ENCODE results near the gene ADAMTS13. TPM values are rescaled to one million over a fixed set of nuclear protein-coding genes. Genes with fewer than 3 reads are reported as not detected.

Gene ADAMTS13
- polyA plus RNA-seq, 1 donor from 2014 or later = 13.5 TPM

DNA sequence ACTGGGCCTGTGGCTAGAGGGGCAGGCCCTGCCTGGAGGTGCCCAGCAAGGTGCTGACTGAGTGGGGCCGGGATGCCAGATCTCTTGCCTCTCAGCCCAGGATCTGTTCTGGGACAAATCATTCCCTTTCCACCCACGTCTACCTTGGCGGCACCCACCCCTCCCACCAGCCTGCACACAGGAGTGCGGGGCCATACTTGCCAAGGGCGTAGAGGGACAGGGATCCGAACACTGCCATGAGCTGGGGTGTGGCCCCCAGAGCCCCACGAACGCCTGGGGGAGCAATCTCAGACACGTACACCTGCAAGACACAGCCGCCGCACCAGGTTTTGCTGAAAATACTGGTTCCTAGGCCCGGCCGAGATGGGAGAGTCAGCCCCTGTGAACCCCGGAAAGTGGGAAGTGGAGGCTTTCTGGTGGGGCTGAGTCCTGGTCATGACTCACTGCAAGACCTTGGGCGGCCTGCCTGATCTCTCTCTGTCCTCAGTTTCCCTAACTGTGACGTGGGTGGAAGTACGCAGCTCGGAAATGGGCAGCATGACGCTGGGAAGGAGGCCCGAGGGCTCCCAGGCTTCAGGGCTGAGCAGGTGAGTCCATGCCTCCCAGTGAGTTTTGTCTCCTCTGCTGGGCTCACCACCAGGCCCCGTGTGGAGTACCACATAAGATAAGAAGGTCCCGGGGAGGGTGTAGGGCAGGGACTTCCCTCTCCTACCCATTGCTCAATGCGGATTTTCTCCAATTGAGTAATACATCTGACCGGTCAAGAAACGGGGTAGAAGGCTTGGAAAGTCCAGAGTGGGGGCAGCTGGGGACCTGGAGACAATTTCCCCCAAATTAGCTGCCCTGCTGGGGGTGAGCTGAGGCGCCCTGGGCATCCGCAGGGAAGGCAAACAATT is 54.1 kb downstream of the ADAMTS13 start:
- Histone ChIP-seq H3K4me2 (ENCODE audit: low read length) (no peak overlapping the region), H3K4me3 (ENCODE audit: low read length) (no peak overlapping the region), H3K36me3 (ENCODE audit: insufficient read depth, low read length) (no peaks in the 10 kb centered on the region), H3K27me3 (ENCODE audit: insufficient read depth, low read depth, low read length) (no peaks in the 10 kb centered on the region), H3K9ac (ENCODE audit: low read length) (no peak overlapping the region), H2AFZ (ENCODE audit: low read depth, low read length) (no peak overlapping the region), H3K9me2 (ENCODE audit: insufficient read depth, low read length) (no peaks in the 10 kb centered on the region), H3K79me2 (replicated peaks; ENCODE audit: insufficient read depth, low read length) (no peaks in the 10 kb centered on the region), H4K20me1 (ENCODE audit: insufficient read depth) (no peaks in the 10 kb centered on the region), H3K9me3 (ENCODE audit: low read length) (no peaks in the 10 kb centered on the region), H3K27ac (ENCODE audit: low read length) (no peak overlapping the region), H3F3A (ENCODE audit: insufficient read depth, low read length, poor library complexity, severe bottlenecking) (no peaks in the 10 kb centered on the region)
- TF ChIP-seq EP300 (conservative IDR thresholded peaks at IDR 0.05; ENCODE audit: poor library complexity, severe bottlenecking) = no peak
- no peak for TF ChIP-seq POLR2AphosphoS5 (IDR thresholded peaks at IDR 0.05)

DNA sequence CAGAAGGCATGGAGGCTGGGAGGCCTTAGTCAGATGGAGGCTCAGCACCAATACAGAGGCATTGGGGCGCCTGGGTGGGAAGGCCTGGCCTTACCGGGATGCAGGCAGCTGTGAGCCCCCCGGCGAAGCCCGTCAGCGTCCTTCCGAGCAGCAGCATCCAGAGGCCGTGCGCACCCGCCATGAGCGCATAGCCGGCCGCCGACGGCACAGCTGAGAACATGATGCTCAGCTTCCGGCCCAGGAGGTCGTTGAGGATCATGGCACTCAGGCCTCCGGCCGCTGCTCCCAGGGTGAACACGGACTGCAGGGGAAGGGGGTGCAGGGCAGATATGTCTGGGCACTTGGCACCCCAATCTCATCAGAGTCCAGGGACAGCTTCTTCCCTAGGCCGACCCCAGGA is 54.8 kb downstream of the ADAMTS13 start:
- Histone ChIP-seq H3K4me2 (ENCODE audit: low read length) (no peak overlapping the region), H3K4me3 (ENCODE audit: low read length) (no peak overlapping the region), H2AFZ (ENCODE audit: low read depth, low read length) (no peak overlapping the region), H3K27ac (ENCODE audit: low read length) (no peak overlapping the region), H3K79me2 (replicated peaks; ENCODE audit: insufficient read depth, low read length) (no peaks in the 10 kb centered on the region), H3K9me3 (ENCODE audit: low read length) (no peaks in the 10 kb centered on the region), H3K36me3 (ENCODE audit: insufficient read depth, low read length) (no peaks in the 10 kb centered on the region), H4K20me1 (ENCODE audit: insufficient read depth) (no peaks in the 10 kb centered on the region), H3K9me2 (ENCODE audit: insufficient read depth, low read length) (no peaks in the 10 kb centered on the region), H3F3A (ENCODE audit: insufficient read depth, low read length, poor library complexity, severe bottlenecking) (no peaks in the 10 kb centered on the region), H3K9ac (ENCODE audit: low read length) (no peak overlapping the region), H3K27me3 (ENCODE audit: insufficient read depth, low read depth, low read length) (no peaks in the 10 kb centered on the region)
- no peak for TF ChIP-seq EZH2 (IDR thresholded peaks at IDR 0.05; ENCODE audit: borderline replicate concordance, insufficient read depth, low read length, poor library complexity, severe bottlenecking)
- TF ChIP-seq, protein P1, sequence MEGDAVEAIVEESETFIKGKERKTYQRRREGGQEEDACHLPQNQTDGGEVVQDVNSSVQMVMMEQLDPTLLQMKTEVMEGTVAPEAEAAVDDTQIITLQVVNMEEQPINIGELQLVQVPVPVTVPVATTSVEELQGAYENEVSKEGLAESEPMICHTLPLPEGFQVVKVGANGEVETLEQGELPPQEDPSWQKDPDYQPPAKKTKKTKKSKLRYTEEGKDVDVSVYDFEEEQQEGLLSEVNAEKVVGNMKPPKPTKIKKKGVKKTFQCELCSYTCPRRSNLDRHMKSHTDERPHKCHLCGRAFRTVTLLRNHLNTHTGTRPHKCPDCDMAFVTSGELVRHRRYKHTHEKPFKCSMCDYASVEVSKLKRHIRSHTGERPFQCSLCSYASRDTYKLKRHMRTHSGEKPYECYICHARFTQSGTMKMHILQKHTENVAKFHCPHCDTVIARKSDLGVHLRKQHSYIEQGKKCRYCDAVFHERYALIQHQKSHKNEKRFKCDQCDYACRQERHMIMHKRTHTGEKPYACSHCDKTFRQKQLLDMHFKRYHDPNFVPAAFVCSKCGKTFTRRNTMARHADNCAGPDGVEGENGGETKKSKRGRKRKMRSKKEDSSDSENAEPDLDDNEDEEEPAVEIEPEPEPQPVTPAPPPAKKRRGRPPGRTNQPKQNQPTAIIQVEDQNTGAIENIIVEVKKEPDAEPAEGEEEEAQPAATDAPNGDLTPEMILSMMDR (IDR thresholded peaks at IDR 0.05; ENCODE audit: poor library complexity, severe bottlenecking) = no peak
- no peak for TF ChIP-seq EP300 (conservative IDR thresholded peaks at IDR 0.05; ENCODE audit: poor library complexity, severe bottlenecking)
- no peak for TF ChIP-seq SMC3 (conservative IDR thresholded peaks at IDR 0.05; ENCODE audit: poor library complexity)
- no peak for TF ChIP-seq REST (IDR thresholded peaks at IDR 0.05; ENCODE audit: borderline replicate concordance)
- no peak for TF ChIP-seq MXI1 (conservative IDR thresholded peaks at IDR 0.05; ENCODE audit: poor library complexity, severe bottlenecking)
- TF ChIP-seq TAF1 (IDR thresholded peaks at IDR 0.05; ENCODE audit: low read depth) = no peak
- no peak for TF ChIP-seq RAD21 (conservative IDR thresholded peaks at IDR 0.05)
